Endothelial cell (in vitro differentiated cells): ENCODE measurements around the gene MBNL1. TPM values are rescaled to one million over a fixed set of nuclear protein-coding genes. Genes with fewer than 3 reads are reported as not detected.

Experiments
- DNase-seq: peaks from one replicate; pipeline ENCODE4 v3.0.0; 2021; ENCODE audit warnings: low spot score
- H3K27ac Mint-ChIP-seq: one replicate; pipeline ENCODE4 v1.8.0; 2021; ENCODE audit warnings: mixed read lengths, inconsistent platforms; ENCODE audit not compliant: unreplicated experiment
- H3K27me3 Mint-ChIP-seq: one replicate; pipeline ENCODE4 v1.8.0; 2021; ENCODE audit warnings: mild to moderate bottlenecking, moderate library complexity, mixed read lengths, inconsistent platforms; ENCODE audit not compliant: unreplicated experiment
- H3K36me3 Mint-ChIP-seq: one replicate; pipeline ENCODE4 v1.8.0; 2021; ENCODE audit warnings: mild to moderate bottlenecking, low read depth, mixed read lengths, inconsistent platforms; ENCODE audit not compliant: unreplicated experiment
- H3K4me1 Mint-ChIP-seq: one replicate; pipeline ENCODE4 v1.8.0; 2021; ENCODE audit warnings: mild to moderate bottlenecking, mixed read lengths, inconsistent platforms; ENCODE audit not compliant: unreplicated experiment
- H3K4me3 Mint-ChIP-seq: one replicate; pipeline ENCODE4 v1.8.0; 2021; ENCODE audit warnings: mild to moderate bottlenecking, mixed read lengths, inconsistent platforms; ENCODE audit not compliant: unreplicated experiment
- H3K9me3 Mint-ChIP-seq: one replicate; pipeline ENCODE4 v1.8.0; 2021; ENCODE audit warnings: mixed read lengths, inconsistent platforms; ENCODE audit not compliant: unreplicated experiment
- CTCF ChIP-seq: fragments of 200-600 bp; sonication (generic); IDR thresholded peaks from one replicate; pipeline ENCODE4 v1.5.0; 2021; ENCODE audit warnings: antibody characterized with exemption; ENCODE audit not compliant: unreplicated experiment
- total RNA-seq: library from RNA; stranded (reverse); fragmentation: NEBNext Ultra II Directional; extraction: Animal tissue kit (Norgen Biotek cat#: 25700); gene quantifications from one replicate; pipeline ENCODE4 v1.2.1, GENCODE V29; 2021; ENCODE audit not compliant: unreplicated experiment

MBNL1 gene
- total RNA-seq, 1 donor from 2014 or later, result 54.1 TPM

- H3K27ac Mint-ChIP-seq, result no peak overlapping the region
- TF ChIP-seq CTCF, result no peak
- no peak overlapping the region for H3K4me3 Mint-ChIP-seq
- no peak for DNase-seq
- peaks cover 17% of the 10 kb centered on the region for H3K4me1 Mint-ChIP-seq
- H3K36me3 Mint-ChIP-seq, result no peaks in the 10 kb centered on the region
- H3K27me3 Mint-ChIP-seq, result no peaks in the 10 kb centered on the region
- H3K9me3 Mint-ChIP-seq, result no peaks in the 10 kb centered on the region
These were observed 22.9 kb downstream of the MBNL1 start for GRCh38 chr3:152291649-152292066.

GRCh38 chr3:152292366-152292765 is 23.6 kb downstream of the MBNL1 start:
- H3K27me3 Mint-ChIP-seq, result no peaks in the 10 kb centered on the region
- H3K9me3 Mint-ChIP-seq, result no peaks in the 10 kb centered on the region
- no peak overlapping the region for H3K4me3 Mint-ChIP-seq
- no peaks in the 10 kb centered on the region for H3K36me3 Mint-ChIP-seq
- peaks cover 17% of the 10 kb centered on the region for H3K4me1 Mint-ChIP-seq
- H3K27ac Mint-ChIP-seq, result no peak overlapping the region
- TF ChIP-seq CTCF, result no peak
- no peak for DNase-seq

GRCh38 chr3:152293347-152294006 is 24.7 kb downstream of the MBNL1 start:
- no peaks in the 10 kb centered on the region for H3K36me3 Mint-ChIP-seq
- H3K4me3 Mint-ChIP-seq, result no peak overlapping the region
- no peaks in the 10 kb centered on the region for H3K27me3 Mint-ChIP-seq
- DNase-seq, result no peak
- TF ChIP-seq CTCF, result no peak
- no peaks in the 10 kb centered on the region for H3K9me3 Mint-ChIP-seq
- no peak overlapping the region for H3K27ac Mint-ChIP-seq
- peaks cover 21% of the 10 kb centered on the region for H3K4me1 Mint-ChIP-seq

GRCh38 chr3:152295344-152295743 is 26.6 kb downstream of the MBNL1 start:
- H3K36me3 Mint-ChIP-seq, result peaks cover 9% of the 10 kb centered on the region
- no peak for DNase-seq
- no peak overlapping the region for H3K4me3 Mint-ChIP-seq
- TF ChIP-seq CTCF, result no peak
- no peaks in the 10 kb centered on the region for H3K9me3 Mint-ChIP-seq
- peaks cover 1% of the 10 kb centered on the region for H3K27me3 Mint-ChIP-seq
- H3K4me1 Mint-ChIP-seq, result peaks cover 20% of the 10 kb centered on the region
- no peak overlapping the region for H3K27ac Mint-ChIP-seq

- Mint-ChIP-seq H3K27ac (no peak overlapping the region), H3K4me3 (no peak overlapping the region), H3K4me1 (peaks cover 17% of the 10 kb centered on the region)
These were observed 27.1 kb downstream of the MBNL1 start for GRCh38 chr3:152295806-152296205.

More at GRCh38 chr3:152295806-152296205, 27.1 kb downstream of the MBNL1 start:
- DNase-seq, result no peak
- Mint-ChIP-seq H3K9me3 (no peaks in the 10 kb centered on the region), H3K27me3 (peaks cover 1% of the 10 kb centered on the region), H3K36me3 (peaks cover 11% of the 10 kb centered on the region)
- no peak for TF ChIP-seq CTCF
